ENCODE results near the gene TENM4. TPM values are rescaled to one million over a fixed set of nuclear protein-coding genes. Genes with fewer than 3 reads are reported as not detected.

TENM4 gene
- total RNA-seq, 1 donor from 2014 or later = 2.4 TPM

DNA sequence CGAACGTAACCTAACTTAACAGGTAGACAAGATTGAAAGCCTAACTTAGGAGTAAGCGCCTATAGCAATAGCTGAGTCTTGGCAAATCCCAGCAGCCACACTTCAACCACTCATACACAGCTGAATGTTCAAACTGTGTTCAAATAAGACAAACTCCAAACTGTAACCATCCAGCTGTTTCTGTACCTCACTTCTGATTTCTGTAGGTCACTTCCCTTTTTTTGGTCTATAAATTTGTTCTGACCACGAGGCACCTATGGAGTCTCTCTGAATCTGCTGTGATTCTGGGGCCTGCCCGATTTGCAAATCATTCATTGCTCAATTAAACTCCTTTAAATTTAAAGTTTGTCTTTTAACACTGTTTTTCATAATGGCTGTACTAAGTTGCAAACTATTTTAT is 8.2 kb upstream of the TENM4 start:
- DNase-seq (ENCODE audit: low spot score) = no peak

DNA sequence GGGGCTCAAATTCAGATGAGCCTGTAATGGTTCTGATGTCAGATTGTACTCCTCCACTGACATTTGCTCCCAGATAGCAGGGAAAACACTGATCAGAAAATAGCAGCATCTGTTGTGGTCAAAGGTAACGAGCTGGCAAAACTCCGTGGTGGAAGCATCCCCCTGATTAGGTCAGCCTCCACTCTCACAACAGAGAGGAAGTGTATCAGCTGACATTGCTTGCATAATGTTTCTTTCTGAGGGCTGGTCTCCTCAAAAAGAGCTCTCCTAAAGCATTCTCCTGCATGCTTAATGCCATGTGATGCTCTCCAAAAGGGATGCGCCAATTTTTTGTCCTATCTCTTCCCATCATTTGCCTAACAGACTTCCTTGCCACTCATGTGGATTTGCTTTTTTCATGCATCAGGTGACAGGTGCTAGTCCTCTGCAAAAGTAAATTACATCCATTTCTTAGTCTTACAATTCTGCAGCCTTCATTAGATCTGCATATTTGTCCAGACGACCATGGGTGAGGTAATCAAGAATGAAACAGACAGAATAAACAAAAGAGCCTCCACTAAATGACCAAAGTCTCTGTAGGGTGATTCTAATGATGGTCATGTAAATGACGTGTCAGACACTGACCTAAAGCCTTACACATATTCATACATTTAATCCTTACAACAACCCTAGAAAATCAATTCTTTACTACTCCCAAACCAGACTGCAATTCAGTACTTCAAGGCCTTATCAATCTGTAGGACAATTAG is 6.4 kb upstream of the TENM4 start:
- DNase-seq (ENCODE audit: low spot score) = no peak

DNA sequence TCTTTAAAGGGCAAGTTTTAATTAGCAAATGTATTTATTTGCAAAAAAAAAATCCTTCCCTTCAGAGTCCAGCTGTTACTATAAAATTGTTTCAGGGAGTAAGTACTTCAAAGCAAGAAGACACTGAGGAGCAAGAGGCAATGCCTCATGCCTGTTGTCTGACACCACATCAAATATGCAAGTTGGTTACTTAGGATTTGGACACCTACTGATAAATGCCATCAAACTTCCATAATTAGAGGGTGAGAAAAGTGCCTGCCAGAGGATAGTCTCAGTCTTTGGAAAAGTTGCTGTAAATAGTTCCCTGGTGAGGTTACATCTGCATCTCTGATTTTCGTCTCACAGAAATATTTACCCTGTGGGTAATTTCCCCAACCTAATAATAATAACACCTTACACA is 4.1 kb upstream of the TENM4 start:
- DNase-seq (ENCODE audit: low spot score) = no peak

DNA sequence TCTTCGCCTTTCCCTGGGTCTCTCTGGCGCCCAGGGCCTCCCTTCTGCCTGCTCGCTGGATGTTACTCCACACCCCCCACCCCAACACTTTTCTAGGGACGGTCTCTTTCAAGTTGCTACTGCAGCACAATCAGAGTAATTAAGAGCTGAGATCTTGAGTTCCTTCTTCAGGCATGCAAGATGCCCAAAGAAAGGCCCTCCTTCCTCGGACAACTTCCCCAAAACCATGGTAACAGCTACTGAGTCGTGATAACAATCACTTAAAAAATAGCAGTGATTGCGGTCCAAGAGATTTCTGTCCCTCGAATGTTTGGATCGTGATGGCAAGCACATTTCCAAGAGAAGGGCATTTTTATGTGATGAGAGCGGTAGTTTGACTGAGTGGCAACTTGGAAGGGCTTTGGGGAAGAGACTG is 638 bp upstream of the TENM4 start:
- no peak for DNase-seq (ENCODE audit: low spot score)

DNA sequence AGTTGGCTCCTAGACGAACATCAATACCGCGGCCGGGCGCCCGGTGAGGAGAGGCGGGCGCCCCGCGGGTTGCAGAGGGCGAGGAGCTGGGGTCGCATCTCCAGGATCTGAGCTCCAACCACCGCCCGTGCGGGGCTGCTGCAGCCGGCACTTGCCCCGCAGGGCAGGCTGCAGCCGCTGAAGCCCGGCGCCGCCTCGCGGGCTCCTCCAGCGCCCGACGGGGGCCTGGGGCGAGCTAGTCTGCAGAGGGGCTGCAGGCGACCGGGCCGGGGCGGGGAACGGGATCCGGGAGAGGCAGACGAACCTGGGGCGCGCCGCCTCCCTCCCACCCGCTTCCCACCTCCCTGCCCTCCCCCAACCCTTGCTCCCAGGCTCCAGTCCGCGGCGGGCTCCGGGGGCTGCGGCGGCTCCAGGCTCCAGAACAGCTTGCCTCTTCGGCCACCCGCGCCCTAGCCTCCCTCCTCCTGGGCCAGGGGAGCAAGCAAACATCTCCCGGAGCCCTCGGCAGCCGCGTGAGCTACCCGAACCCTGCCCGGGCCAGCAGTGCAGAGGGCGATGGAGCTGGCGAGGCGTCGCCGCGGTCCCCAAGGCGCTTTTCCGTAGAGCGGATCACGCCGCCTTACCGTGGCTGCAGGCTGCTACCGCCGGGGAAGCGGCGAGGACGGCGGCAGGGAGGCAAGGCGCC is 802 bp downstream of the TENM4 start:
- no peak for DNase-seq (ENCODE audit: low spot score)

GRCh38 chr11:79439410-79439885 is 1.4 kb downstream of the TENM4 start:
- DNase-seq (ENCODE audit: low spot score) = no peak

DNA sequence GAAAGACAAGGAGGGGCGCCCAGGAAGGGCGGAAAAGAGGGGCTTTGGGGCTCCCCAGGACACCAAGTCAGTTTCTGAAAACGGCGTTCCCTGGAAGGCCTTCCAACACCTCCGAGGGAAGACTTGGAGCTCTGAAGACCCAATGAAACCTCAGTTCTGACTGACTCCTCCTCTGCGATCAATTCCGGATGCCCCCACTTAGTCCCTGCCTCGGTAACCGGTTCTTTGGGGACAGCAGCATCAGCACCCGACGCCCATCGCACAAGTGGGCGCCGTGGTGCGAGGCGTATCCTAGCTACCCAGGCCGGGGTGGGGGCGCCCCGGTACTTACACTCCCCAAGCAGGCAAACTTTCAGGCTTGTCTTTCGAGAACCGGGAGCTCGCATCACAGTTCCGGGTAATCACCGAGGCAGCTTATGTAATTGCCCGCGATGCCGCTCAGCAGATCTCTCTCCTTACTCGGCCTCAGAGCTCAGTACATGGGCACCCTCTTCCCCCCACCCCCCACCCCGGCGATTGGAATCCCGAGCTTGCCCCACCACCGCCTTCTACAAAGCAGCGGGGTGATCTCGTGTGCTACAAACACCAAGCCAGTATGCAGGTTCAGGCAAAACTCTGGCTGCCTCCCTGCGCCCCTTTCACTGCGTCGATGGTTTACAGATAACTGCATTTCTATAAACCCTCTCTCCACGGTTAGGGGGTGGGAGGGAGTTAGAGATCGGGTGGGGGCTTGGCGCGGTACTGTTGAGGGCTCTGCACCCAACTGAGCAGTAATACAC is 2.0 kb downstream of the TENM4 start:
- DNase-seq (ENCODE audit: low spot score) = no peak

DNA sequence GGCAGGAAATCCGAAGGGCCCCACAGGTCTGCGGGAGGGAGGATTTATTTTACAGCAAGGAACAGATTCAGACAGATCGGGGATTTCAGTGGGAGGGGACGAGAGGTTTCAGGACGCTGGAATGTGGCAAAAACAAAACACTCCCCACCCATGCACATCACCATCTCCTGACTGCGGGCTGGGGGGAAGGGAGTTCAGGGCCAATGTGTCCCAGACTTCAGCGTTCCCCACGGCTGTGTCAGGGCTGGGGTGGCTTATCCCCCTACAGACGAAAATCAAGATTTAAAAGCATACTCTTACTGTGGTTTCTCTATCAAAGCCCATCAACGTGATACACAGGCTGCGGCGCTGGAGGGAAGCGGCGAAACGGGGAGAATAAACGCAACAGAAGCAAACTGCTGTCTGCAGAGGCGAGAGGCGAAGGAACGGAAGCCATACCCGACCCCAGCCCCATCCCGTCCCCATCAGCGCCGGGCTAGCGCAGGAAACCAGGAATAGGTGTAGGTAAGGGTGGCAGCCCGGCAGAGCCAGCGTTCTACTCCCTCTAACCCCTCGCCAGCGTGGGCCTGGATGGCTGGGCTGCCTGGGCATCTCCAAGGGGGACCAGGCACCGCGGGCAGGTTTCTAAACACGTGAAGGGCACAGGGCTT is 2.7 kb downstream of the TENM4 start:
- DNase-seq (ENCODE audit: low spot score) = no peak

GRCh38 chr11:79437278-79437980 is 3.4 kb downstream of the TENM4 start:
- DNase-seq (ENCODE audit: low spot score) = no peak

DNA sequence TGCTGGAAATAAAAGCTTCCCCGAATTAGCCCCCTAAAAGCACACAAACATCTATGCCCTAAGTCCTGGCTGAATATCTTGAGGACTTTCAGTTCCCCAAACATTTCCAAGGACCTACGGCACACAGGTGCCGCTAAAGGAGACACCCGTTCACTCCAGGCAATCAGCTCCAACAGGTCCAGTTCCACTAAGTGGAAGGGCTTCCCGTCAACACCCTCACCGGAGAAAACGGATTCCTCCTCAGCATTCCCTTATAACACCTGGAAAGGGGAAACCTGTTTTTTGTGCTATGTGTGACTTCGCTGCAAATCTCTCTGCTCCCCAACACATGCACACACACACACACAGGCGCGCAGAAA is 3.9 kb downstream of the TENM4 start:
- no peak for DNase-seq (ENCODE audit: low spot score)

GRCh38 chr11:79434283-79434682 is 6.5 kb downstream of the TENM4 start:
- no peak for DNase-seq (ENCODE audit: low spot score)

GRCh38 chr11:79432138-79432537 is 8.7 kb downstream of the TENM4 start:
- no peak for DNase-seq (ENCODE audit: low spot score)

DNA sequence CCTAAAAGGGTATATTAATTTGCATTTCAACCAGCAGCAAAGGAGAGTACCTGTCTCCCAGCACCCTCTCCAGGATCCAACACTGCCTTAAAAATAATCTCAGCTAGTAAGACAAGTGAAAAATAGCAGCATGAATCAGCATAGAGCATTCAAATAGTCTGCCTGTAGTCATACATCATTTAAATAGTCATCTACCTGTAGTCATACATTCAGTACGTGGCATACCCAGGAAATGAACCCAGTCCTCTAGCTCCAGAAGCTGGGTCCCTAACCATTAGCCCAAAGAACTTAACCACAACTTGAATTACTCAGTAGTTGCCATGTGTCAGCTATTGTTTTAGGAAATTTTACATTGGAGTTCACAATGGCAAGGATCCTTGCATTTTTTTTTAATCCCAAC is 9.3 kb downstream of the TENM4 start:
- DNase-seq (ENCODE audit: low spot score) = no peak

DNA sequence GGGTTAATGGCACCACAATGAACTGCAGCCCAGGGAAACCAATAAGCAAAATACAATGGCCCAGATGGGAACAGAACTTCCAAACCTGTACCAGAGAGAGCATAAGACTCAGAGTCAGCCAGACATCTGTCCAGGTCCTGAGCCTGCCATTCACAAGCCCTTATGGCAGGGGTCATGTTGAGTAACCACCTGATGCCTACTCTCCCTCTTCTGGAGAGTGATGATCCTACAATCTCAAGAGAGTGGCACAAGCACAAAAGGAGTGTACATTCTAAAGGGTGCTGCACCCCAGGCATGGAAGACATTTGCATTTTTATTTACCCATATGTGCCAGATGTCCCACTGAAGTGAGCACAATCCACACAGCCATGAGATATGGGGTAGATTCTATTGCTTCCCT is 10.6 kb downstream of the TENM4 start:
- no peak for DNase-seq (ENCODE audit: low spot score)

GRCh38 chr11:79428406-79428805 is 12.4 kb downstream of the TENM4 start:
- no peak for DNase-seq (ENCODE audit: low spot score)

GRCh38 chr11:79427611-79428327 is 13.1 kb downstream of the TENM4 start:
- no peak for DNase-seq (ENCODE audit: low spot score)

DNA sequence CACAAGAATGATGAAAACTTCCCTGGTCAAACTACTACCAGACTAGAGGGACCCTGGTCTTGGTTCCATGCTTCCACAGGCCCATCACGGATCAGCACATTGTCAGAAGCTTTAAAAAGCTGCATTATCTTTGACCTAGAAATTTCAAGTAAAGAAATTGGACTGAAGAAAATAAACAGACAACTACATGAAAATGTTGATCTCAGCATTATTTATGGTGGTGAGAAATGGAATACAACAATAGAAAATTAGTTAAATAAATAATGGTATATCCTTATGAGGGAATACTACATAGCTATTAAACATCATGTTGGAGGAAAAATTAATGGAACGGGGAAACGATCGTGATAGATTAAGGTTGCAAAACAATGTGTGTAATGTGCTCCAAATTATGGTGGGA is 13.7 kb downstream of the TENM4 start:
- no peak for DNase-seq (ENCODE audit: low spot score)

GRCh38 chr11:79425463-79425862 is 15.4 kb downstream of the TENM4 start:
- no peak for DNase-seq (ENCODE audit: low spot score)

DNA sequence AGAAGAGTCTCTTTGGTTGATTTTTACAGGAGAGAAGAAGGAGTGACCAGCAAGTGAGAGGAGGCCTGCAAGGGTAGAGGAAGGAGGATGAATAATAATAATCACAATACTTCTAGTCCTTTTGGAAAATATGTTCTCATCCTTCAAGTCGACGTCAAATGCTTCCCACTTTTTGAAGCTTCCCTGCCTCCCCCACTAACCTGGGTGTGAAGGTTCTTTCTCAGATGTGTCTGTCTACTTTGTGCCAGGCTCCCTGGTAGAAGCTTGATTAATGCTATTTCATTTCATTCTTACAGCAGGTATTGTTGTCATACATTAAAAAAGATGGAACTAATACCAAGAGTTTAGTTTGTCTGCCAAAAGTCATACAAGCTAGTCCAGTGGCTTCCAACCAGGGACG is 17.1 kb downstream of the TENM4 start:
- DNase-seq (ENCODE audit: low spot score) = no peak

GRCh38 chr11:79422866-79423265 is 18.0 kb downstream of the TENM4 start:
- no peak for DNase-seq (ENCODE audit: low spot score)

DNA sequence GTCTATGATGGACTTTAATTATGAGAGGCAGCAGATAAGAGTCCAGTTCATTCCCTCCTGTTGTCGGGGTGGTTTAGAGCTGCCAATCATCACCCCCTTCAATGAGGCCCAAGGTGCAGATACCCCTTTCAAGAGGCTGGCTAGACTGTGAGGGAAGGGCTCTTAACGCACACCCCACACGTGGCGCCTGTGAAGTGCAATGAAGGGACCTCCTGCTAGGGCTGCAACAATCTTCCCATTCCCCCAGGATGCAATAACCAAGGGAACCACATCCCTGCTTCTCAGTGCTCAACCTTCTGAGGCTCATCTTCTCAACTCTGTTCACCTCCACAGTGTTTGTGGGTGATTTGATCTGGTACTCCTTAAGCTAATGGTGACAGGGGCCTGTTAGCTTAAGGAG is 19.0 kb downstream of the TENM4 start:
- no peak for DNase-seq (ENCODE audit: low spot score)

Data from ureter (tissue), 1 donor.